ENCODE data around the gene ACMSD. TPM values are rescaled to one million over a fixed set of nuclear protein-coding genes. Genes with fewer than 3 reads are reported as not detected.

The ACMSD gene
- total RNA-seq, 2 experiments from 2014 or later: not detected

DNA sequence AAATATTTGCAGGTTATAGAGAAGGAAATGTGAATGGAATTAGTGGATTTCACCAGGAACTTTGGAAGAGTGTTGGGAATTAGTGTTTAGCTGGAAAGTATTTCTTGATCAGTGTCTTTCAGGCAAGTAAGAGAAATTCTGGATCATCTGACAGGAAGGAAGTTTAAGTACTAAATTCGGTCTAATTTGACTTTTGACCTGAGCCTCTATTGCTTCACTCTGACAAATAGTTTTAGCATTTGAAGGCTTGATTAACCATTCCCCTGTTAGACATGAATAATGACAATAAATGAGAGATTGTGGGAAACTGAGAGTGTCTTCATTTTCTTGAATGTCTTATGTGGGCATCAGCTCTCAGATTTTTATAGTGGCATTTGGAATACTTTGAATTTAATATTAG, 96.2 kb downstream of the ACMSD start:
- Mint-ChIP-seq H3K9me3 (ENCODE audit: insufficient read depth) (no peaks in the 10 kb centered on the region), H3K27me3 (ENCODE audit: low read depth) (no peaks in the 10 kb centered on the region), H3K4me1 (ENCODE audit: low read depth) (peaks cover 45% of the 10 kb centered on the region), H3K4me3 (no peak overlapping the region), H3K27ac (no peak overlapping the region), H3K36me3 (ENCODE audit: low read depth) (peaks cover 59% of the 10 kb centered on the region)
- CTCF ChIA-PET: interaction anchor here (1.8 kb wide), 1 partner anchor 12 kb away, joined by 4 read pairs; no protein-coding TSS in a partner anchor
- DNase-seq (no peak), ATAC-seq (no peak)
- POLR2A ChIA-PET: interaction anchor here (1.4 kb wide), 1 partner anchor 16 kb away, joined by 4 read pairs; the partner anchor contains the start of gene CCNT2

DNA sequence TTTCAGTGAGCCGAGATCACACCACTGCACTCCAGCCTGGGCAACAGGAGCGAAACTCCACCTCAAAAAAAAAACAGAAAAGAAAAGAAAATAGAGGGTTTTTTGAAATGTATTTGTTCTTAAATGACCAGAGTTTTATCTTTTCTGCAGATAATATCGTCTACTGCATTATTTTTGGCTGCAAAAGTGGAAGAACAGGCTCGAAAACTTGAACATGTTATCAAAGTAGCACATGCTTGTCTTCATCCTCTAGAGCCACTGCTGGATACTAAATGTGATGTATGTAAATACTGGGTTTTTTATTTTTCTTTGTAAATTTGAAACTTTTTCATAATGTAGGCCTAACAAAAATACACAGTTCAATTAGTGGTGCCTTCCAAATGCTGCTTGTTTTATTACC, 98.3 kb downstream of the ACMSD start:
- Mint-ChIP-seq H3K4me3 (no peak overlapping the region), H3K9me3 (ENCODE audit: insufficient read depth) (no peaks in the 10 kb centered on the region), H3K27me3 (ENCODE audit: low read depth) (no peaks in the 10 kb centered on the region), H3K4me1 (ENCODE audit: low read depth) (peaks cover 33% of the 10 kb centered on the region), H3K27ac (no peak overlapping the region), H3K36me3 (ENCODE audit: low read depth) (peaks cover 60% of the 10 kb centered on the region)
- no peak for ATAC-seq
- ChIA-PET CTCF (no interaction called here), POLR2A (interaction anchor here (1.0 kb wide), 1 partner anchor 18 kb away, joined by 3 read pairs; the partner anchor contains the start of gene CCNT2)
- no peak for DNase-seq

DNA sequence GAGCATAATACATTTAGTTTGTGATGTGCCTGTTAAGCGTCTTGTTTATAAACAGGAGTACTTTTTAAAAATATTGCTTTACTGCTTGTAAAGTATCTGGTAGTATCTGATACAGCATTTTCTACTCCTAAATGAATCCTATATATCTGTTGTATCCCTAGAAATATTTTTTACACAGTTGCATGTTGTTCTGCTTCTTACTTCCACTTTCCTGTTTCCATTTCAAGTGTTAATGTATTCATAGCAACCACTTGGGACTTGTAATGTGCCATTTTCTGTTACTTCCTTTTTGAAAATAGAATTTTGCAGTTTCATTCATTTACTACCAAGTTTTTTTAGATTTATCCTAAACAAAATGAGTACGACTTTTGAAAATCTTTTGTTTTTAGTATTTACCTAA, 105.1 kb downstream of the ACMSD start:
- Mint-ChIP-seq H3K27me3 (ENCODE audit: low read depth) (no peaks in the 10 kb centered on the region), H3K27ac (no peak overlapping the region), H3K4me1 (ENCODE audit: low read depth) (peaks cover 7% of the 10 kb centered on the region), H3K36me3 (ENCODE audit: low read depth) (peaks cover 57% of the 10 kb centered on the region), H3K9me3 (ENCODE audit: insufficient read depth) (no peaks in the 10 kb centered on the region), H3K4me3 (no peak overlapping the region)
- DNase-seq: no peak
- no peak for ATAC-seq
- ChIA-PET CTCF (interaction anchor here (1.0 to 1.2 kb wide), 2 partner anchors 17 to 61 kb away, joined by 3 to 7 read pairs; no protein-coding TSS in a partner anchor), POLR2A (no interaction called here)

DNA sequence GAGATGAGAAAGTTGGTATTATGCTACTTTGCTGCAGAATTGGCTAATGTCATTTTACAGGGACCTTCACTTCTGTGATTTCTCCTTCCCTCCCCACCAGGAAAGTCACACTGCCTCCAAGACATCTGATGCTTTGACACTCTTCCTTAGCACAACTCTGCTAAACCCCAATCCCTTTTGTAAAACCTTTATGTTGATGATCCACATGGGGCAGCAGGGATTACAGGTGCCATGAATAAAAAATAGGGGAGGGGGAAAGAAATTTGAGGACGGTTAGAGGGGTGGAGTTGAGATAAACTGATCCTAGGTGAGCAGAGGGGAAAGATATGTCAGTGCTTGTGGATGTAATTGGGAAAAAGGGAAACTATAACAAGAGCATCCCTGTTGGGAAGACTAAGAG, 106.6 kb downstream of the ACMSD start:
- Mint-ChIP-seq H3K9me3 (ENCODE audit: insufficient read depth) (no peaks in the 10 kb centered on the region), H3K27me3 (ENCODE audit: low read depth) (no peaks in the 10 kb centered on the region), H3K36me3 (ENCODE audit: low read depth) (peaks cover 58% of the 10 kb centered on the region), H3K4me3 (no peak overlapping the region), H3K4me1 (ENCODE audit: low read depth) (peaks cover 17% of the 10 kb centered on the region), H3K27ac (peak overlapping the region; percentile 6)
- no peak for DNase-seq
- ATAC-seq: no peak
- ChIA-PET CTCF (no interaction called here), POLR2A (no interaction called here)

DNA sequence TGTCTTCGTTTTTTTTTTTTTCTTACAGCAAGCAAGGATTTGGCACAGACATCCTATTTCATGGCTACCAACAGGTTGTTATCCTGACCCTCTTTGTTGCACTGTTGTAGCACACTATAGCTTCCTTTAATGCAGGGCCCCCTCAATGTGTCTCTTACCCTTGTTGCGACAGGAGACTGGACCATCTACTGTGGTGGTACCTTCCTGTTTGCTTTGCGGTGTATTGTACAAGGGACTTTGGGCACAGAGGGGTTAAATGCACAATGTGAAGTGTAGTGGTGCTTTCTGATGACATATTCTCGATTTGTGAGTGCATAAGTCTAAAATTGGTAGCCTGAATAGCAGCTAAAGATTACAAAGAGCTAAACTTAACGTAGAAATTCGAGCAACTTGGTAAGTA, 107.7 kb downstream of the ACMSD start:
- Mint-ChIP-seq H3K4me3 (no peak overlapping the region), H3K27ac (no peak overlapping the region), H3K9me3 (ENCODE audit: insufficient read depth) (no peaks in the 10 kb centered on the region), H3K4me1 (ENCODE audit: low read depth) (peaks cover 23% of the 10 kb centered on the region), H3K36me3 (ENCODE audit: low read depth) (peaks cover 62% of the 10 kb centered on the region), H3K27me3 (ENCODE audit: low read depth) (no peaks in the 10 kb centered on the region)
- CTCF ChIA-PET: interaction anchor here (1.1 kb wide), 1 partner anchor 43 kb away, joined by 3 read pairs; no protein-coding TSS in a partner anchor
- ATAC-seq (no peak), DNase-seq (no peak)
- POLR2A ChIA-PET: no interaction called here

DNA sequence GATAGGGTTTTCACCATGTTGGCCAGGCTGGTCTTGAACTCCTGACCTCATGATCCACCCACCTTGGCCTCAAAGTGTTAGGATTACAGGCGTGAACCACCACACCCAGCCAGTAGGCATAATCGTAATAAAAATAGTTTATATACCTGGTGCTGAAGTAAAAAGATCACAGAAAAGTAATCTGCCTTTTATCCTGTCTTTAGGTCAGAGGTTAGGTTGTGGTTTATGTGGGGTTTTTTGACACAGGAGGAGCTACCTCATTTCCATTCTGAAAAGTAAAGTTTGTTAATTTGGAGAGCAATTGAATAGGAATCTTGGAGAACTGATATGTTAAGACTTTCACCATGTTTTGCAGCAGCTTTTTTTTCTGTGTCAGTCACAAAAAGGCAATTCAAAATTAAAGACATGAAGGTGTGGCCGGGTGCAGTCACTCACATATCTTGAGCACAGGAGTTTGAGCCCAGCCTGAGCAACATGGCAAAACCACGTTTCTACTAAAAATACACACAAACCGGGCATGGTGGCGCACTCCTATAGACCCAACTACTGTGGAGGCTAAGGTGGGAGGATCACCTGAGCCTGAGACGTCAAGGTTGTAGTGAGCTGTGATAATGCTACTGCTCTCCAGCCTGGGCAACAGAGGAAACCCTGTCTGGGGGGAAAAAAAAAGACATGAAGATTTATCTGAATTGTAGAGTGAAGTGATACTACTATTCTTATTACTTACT, 111.7 kb downstream of the ACMSD start:
- Mint-ChIP-seq H3K27ac (peak overlapping the region; percentile 77), H3K9me3 (ENCODE audit: insufficient read depth) (no peaks in the 10 kb centered on the region), H3K27me3 (ENCODE audit: low read depth) (no peaks in the 10 kb centered on the region), H3K4me1 (ENCODE audit: low read depth) (peaks cover 23% of the 10 kb centered on the region), H3K4me3 (no peak overlapping the region), H3K36me3 (ENCODE audit: low read depth) (peaks cover 69% of the 10 kb centered on the region)
- ChIA-PET POLR2A (interaction anchor here (0.5 to 1.6 kb wide), 3 partner anchors 12 to 32 kb away, joined by 3 read pairs; partner anchors contain the start of gene CCNT2), CTCF (interaction anchor here (1.0 to 3.1 kb wide), 2 partner anchors 11 to 54 kb away, joined by 3 to 14 read pairs; no protein-coding TSS in a partner anchor)
- ATAC-seq (peak; percentile 50), DNase-seq (no peak)

DNA sequence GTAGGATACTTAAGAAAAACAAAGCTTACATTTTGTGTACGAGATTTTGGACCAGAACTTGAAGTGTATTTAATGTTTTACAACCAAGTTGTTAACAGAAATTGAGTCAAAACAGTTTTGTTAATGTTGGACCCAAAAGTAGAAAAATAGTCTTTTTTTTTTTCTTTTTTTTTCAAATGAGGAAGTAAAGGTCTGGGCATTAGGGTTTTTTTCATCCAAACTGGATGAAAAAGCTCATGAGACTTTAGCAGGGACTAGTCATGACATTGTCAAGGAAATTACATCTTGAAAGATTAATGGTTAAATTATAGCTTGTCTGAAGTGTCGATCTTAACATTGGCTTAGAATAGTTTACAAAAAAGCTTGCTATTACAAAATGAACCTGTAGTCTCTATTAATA, 112.5 kb downstream of the ACMSD start:
- no peak for ATAC-seq
- Mint-ChIP-seq H3K9me3 (ENCODE audit: insufficient read depth) (no peaks in the 10 kb centered on the region), H3K36me3 (ENCODE audit: low read depth) (peaks cover 66% of the 10 kb centered on the region), H3K27me3 (ENCODE audit: low read depth) (no peaks in the 10 kb centered on the region), H3K4me1 (ENCODE audit: low read depth) (peaks cover 23% of the 10 kb centered on the region), H3K27ac (no peak overlapping the region), H3K4me3 (no peak overlapping the region)
- no peak for DNase-seq
- CTCF ChIA-PET: interaction anchor here (3.1 kb wide), 1 partner anchor 11 kb away, joined by 14 read pairs; no protein-coding TSS in a partner anchor
- POLR2A ChIA-PET: interaction anchor here (1.6 kb wide), 1 partner anchor 32 kb away, joined by 3 read pairs; the partner anchor contains the start of gene CCNT2

Small RNAs within 50 kb of the gene (microRNA-seq; reads per million reads assigned to microRNA genes)
- gene MIR5590: not detected

Other genes starting within 250 kb of the ACMSD start
- under 1 TPM in 1 of 2 experiments, not detected in 1; 0.23 TPM for gene TMEM163, start 119.6 kb upstream of the ACMSD start, total RNA-seq
- 10 to 100 TPM; 37.7 to 38.0 TPM for gene CCNT2, start 80.2 kb downstream of the ACMSD start, total RNA-seq
- not detected for gene MAP3K19, start 208.8 kb downstream of the ACMSD start, total RNA-seq
- 10 to 100 TPM; 10.3 to 10.7 TPM for gene RAB3GAP1, start 213.7 kb downstream of the ACMSD start, total RNA-seq

All from activated CD8-positive, alpha-beta T cell treated with anti-CD3 and anti-CD28 coated beads, Interleukin-2, amount 10 ng/mL, durations not matched to agents 7 days and 5 days (primary cell).